GM18867 (cell line): ENCODE data around the gene PNMA3.
A peak's percentile ranks its signal among the peaks of the same experiment; 100 is the strongest.
"Not testable (repeated sequence)": the region's sequence is repeated elsewhere in the genome, so short reads cannot be mapped to it uniquely, and the experiment has no call there.

Experiments used
- ATAC-seq: cut with Tn5 transposase; IDR thresholded peaks from one replicate; pipeline ENCODE4 v1.9.1; 2021; ENCODE audit warnings: mild to moderate bottlenecking, moderate library complexity; ENCODE audit not compliant: unreplicated experiment

The PNMA3 gene

DNA sequence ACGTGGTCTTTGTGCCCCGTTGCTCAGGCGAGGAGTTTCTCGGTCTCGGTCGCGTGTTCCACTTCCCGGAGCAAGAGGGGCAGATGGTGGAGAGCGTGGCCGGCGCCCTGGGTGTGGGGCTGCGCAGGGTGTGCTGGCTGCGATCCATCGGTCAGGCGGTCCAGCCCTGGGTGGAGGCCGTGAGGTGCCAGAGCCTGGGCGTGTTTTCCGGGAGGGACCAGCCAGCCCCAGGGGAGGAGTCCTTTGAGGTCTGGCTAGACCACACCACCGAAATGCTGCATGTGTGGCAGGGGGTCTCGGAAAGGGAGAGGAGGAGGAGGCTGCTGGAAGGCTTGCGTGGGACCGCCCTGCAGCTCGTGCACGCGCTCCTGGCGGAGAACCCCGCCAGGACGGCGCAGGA lies 17.1 kb downstream of the PNMA3 start:
- ATAC-seq: not testable (repeated sequence)

DNA sequence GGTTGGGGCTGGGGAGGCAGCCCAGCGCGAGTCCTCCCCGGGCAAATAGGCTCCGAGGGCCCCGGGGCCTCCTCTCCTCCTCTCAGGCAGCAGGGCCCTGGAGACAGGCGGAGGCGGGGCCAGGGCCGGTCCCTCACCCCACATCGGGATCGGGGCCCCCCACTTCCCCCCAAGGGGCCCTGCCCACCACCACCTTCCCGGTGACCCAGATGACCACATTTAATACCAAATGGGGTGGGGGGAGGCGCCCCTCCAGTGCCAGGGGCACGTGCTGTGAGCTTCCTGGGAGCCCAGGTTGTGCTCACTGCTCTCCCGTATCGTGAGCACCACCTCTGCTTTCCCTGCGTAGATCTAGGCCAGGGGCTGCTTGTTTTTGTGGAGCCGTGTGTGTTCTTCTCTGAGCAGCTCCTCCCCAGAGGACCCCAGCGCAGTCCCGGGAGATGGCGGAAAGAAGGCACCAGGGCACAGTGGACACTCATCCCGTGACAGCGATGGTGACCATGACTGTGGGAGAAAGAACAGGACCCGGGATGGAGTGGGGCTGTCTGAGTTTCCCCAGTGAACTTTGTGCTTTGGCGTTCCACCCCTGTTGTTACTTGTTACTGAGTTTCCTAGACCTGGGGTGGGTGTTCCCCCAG lies 18.1 kb downstream of the PNMA3 start:
- ATAC-seq: no peak

DNA sequence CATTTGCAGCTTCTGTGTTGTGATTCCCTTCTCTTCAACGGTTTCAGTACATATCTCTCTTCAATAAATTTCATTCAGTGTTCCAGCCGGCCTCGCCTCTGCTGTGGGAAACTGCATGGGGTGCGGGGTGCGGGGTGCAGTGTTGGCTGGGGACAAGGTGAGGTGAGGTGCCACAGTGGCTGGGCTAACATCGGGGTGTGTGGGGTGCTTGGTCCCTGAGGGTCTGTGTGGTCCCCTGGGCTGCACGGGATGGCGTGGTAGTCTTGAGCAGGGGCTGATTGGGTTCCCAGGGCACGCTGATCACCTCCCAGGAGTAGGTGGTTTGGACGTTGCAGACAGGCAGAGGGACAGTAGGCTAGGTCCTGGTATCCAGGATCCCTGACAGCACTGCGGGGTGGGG lies 18.7 kb downstream of the PNMA3 start:
- no peak for ATAC-seq

DNA sequence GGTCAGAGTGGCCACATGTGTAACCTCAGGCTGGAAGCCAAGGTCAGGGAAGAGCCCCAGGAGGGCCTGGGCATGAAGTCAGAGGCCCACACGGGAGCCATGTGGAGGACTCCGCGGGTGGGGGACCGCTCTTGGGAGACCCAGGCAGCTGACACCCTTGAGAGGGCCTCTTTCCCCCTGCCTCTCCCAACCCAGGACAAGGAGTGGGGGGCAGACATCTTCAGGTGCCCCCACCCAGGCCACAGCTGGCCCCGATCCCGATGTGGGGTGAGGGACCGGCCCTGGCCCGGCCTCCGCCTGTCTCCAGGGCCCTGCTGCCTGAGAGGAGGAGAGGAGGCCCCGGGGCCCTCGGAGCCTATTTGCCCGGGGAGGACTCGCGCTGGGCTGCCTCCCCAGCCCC lies 19.1 kb downstream of the PNMA3 start:
- no peak for ATAC-seq

DNA sequence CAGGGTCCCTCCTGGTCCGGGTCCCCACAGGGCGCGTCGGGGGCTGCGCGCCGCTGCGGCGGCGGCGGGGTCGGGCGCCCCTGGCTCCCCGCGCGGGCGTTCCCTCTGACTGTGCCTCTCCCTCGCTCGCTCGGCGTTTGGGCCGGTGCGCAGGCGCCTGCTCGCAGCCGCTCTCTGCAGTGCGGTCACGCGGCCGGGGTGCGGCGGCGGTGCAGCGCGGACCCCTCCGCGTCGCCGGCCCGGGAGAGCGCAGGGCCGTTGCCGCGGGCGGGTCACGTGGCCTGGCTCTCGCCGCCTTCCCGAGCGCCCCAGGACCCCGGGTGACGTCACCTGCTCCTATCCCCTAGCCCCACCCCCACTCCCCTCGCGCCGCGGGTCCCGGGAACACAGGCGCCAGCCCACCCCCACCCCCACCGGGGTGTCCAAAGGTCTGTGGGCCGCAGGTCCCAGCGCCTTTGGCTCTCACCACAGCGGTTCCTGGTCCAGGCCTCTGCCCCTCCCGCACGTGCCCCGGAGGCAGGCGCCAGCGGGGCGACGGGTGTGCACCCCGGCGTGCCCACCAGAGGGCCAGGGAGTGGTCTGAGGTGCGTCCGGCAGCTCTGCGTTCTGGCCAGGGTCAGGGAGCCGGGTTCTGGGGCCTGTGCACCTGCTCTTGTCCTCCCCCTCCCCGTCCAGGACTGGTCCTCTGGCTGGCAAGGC lies 21.3 kb downstream of the PNMA3 start:
- peak; percentile 50 for ATAC-seq

DNA sequence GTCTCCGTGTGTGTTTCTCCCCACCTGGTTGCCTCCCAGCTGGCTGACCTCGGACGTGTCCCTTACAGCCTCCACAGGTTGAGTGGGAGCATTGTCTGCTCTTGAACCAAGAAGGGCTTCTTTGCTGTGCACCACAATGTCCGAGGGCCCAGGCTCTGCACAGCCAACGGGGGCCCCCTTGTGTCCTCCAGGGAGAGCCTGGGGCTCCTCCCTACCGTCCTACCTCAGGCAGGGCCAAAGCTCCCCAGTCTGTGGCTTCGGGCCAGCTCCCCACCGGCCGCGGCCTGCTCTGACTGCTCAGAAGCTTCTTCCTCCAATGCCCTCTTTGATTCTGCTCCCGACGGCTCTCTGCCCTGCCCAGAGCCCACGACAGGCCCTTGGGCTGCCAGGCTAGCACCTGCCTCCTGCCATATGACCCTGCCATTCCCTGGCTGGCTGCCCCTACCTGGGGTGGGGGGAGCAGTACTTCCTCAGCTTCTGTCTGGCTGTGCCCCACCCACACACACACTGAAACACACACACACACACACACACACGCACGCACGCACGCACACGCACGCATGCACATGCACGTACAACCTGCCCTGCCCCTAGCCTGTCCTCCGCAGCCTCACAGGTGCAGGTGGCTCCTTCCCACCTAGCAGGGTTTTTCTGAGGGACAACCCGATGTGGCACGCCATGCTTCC lies 27.1 kb downstream of the PNMA3 start:
- not testable (repeated sequence) for ATAC-seq

DNA sequence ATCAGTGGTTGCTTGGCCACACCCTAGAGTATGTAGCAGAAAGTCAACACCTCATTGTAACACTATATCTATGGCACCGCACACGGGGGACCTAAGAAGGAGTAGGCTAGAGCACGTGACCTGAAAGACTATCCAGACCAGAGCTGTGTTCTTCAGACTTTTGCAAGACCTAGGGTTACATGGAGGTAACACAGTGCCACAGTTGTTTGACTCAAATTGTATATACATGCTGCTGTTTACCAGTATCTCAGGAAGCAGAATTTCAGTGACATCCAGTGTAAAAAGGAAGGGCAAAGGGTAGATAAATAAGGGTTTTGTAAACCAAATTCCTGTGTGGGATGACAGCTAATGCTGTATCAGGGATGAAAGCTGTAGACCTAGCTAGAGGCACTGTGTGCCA lies 46.1 kb downstream of the PNMA3 start:
- no peak for ATAC-seq

DNA sequence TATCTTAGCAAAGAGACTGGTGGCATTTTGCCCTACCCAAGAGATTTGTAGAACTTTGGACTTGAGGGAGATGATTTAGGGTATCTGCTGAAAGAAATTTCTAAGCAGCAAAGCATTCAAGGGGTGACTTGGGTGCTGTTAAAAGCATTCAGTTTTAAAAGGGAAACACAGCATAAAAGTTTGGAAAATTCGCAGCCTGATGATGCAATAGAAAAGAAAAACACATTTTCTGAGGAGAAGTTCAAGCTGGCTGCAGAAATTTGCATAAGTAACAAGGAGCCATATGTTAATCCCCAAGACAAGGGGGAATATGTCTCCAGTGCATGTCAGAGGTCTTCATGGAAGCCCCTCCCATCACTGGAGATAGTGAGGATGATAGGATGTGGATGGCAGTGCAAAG lies 48.7 kb downstream of the PNMA3 start:
- ATAC-seq: not testable (repeated sequence)

DNA sequence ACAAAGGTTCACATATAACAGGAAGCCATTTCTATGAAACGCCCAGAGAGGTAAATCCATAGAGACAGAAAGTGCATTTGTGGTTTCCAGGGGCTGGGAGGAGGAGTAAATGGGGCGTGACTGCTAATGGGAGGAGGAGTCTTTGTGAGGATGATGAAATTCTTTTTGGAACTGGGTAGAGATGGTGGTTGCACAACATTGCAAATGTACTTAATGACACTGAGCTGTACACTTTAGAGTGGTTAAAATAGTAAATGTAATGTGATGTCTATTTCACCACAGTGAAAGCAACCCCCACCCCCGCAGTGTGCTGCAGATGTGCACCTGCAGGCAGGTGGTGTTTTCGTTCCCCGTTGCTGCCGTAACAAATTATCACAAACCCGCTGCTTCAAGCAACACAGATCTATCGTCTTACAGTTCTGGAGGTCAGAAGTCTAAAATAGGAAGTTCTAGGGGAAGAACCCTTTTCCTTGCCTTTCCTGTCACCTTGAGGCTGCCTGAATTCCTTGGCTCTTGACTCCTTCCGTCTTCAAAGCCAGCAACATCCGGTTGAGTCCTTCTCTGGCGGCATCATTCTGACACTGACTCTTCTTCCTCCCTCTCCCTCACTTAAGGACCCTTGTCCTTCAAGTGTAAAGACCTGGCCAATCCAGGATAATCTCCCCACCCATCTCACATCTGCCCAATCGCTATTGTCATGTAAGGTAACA lies 50.0 kb downstream of the PNMA3 start:
- ATAC-seq: not testable (repeated sequence)
